ENCODE data around the gene DSG2. TPM values are rescaled to one million over a fixed set of nuclear protein-coding genes. Genes with fewer than 3 reads are reported as not detected.

The DSG2 gene
- total and polyA plus RNA-seq, 8 donors = 6.1 to 130 (median 17.1) TPM

GRCh38 chr18:31526374-31526773 lies 28.4 kb downstream of the DSG2 start:
- intact Hi-C loops (cut with DNase I; ENCODE audit: low total_unique reads) = no loop called here
- 80 to 92% (median 84%) methylated on average over 7 of the region's 7 CpGs for WGBS, 5 donors
- Histone ChIP-seq H3K27me3 (no peaks in the 10 kb centered on the region), H3K36me3 (peaks cover 0 to 54% (median 25%) of the 10 kb centered on the region in 4 donors), H3K27ac (no peak overlapping the region), H3K9me3 (no peaks in the 10 kb centered on the region), H3K4me3 (no peak overlapping the region), H3K4me1 (no peaks in the 10 kb centered on the region)
- no peak for TF ChIP-seq CTCF (IDR thresholded peaks at IDR 0.05)
- no peak for TF ChIP-seq POLR2AphosphoS5 (IDR thresholded peaks at IDR 0.05)
- TF ChIP-seq EP300 (IDR thresholded peaks at IDR 0.05) = no peak
- TF ChIP-seq POLR2A (IDR thresholded peaks at IDR 0.05) = no peak
- no peak for DNase-seq

DNA sequence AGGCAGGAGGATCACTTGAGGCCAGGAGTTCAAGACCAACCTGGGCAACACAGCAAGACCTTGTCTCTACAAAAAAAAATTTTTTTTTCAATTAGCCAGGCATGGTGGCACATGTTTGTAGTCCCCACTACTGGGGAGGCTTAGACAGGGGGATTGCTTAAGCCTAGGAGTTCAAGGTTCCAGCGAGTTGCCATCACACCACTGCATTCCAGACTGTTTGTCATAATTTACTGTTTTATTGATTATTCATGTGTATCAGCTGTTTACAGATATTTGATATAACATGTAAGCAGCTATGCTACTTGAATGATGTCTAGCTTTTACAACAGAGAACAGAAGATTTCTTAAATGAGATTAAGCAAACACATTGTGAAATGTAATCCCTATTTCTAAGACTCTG lies 35.3 kb downstream of the DSG2 start:
- H3K4me3 ChIP-seq = no peak overlapping the region
- peaks cover 0 to 43% (median 21%) of the 10 kb centered on the region in 4 donors for H3K36me3 ChIP-seq
- no peaks in the 10 kb centered on the region for H3K9me3 ChIP-seq
- TF ChIP-seq EP300 (IDR thresholded peaks at IDR 0.05) (no peak), POLR2AphosphoS5 (IDR thresholded peaks at IDR 0.05) (no peak), POLR2A (IDR thresholded peaks at IDR 0.05) (no peak), CTCF (IDR thresholded peaks at IDR 0.05) (no peak)
- no peaks in the 10 kb centered on the region for H3K27me3 ChIP-seq
- intact Hi-C loops (cut with DNase I; ENCODE audit: low total_unique reads) = no loop called here
- no peak overlapping the region for H3K27ac ChIP-seq
- WGBS, 5 donors = 84 to 95% (median 88%) methylated on average over 1 of the region's 1 CpG
- DNase-seq = no peak
- H3K4me1 ChIP-seq = no peaks in the 10 kb centered on the region

DNA sequence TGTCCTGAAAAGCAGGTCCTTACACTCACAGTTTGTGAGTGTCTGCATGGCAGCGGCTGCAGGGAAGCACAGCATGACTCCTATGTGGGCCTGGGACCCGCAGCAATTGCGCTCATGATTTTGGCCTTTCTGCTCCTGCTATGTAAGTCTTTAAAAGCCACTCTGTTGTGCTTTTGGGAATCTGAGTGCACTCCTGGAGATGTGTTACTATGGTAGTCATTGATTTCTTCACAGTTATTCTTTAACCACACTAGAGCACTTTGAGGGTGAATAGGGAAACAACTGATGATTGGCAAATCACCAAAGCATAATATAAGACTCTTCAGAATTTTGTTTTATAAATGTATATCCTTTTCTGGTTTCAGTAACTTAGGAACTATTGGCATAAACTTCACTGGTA lies 40.9 kb downstream of the DSG2 start:
- Histone ChIP-seq H3K36me3 (peaks cover 9 to 67% (median 47%) of the 10 kb centered on the region in 4 donors), H3K9me3 (no peaks in the 10 kb centered on the region), H3K27ac (no peak overlapping the region), H3K27me3 (no peaks in the 10 kb centered on the region), H3K4me3 (no peak overlapping the region), H3K4me1 (no peaks in the 10 kb centered on the region)
- no peak for DNase-seq
- intact Hi-C loops (cut with DNase I; ENCODE audit: low total_unique reads) = no loop called here
- TF ChIP-seq POLR2A (IDR thresholded peaks at IDR 0.05) = no peak
- no peak for TF ChIP-seq EP300 (IDR thresholded peaks at IDR 0.05)
- no peak for TF ChIP-seq CTCF (IDR thresholded peaks at IDR 0.05)
- TF ChIP-seq POLR2AphosphoS5 (IDR thresholded peaks at IDR 0.05) = no peak
- 93 to 100% (median 96%) methylated on average over 3 of the region's 3 CpGs for WGBS, 5 donors

DNA sequence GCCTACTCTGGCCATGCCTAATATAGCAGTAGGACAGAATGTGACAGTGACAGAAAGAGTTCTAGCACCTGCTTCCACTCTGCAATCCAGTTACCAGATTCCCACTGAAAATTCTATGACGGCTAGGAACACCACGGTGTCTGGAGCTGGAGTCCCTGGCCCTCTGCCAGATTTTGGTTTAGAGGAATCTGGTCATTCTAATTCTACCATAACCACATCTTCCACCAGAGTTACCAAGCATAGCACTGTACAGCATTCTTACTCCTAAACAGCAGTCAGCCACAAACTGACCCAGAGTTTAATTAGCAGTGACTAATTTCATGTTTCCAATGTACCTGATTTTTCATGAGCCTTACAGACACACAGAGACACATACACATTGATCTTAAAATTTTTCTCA lies 48.5 kb downstream of the DSG2 start:
- Histone ChIP-seq H3K27me3 (no peaks in the 10 kb centered on the region), H3K36me3 (peaks cover 6 to 38% (median 28%) of the 10 kb centered on the region in 4 donors), H3K27ac (no peak overlapping the region), H3K4me3 (no peak overlapping the region), H3K9me3 (no peaks in the 10 kb centered on the region), H3K4me1 (peaks cover 0 to 13% (median 0%) of the 10 kb centered on the region in 4 donors)
- TF ChIP-seq CTCF (IDR thresholded peaks at IDR 0.05) (no peak), POLR2AphosphoS5 (IDR thresholded peaks at IDR 0.05) (no peak), POLR2A (IDR thresholded peaks at IDR 0.05) (no peak), EP300 (IDR thresholded peaks at IDR 0.05) (no peak)
- DNase-seq = no peak
- intact Hi-C loops (cut with DNase I; ENCODE audit: low total_unique reads) = no loop called here
- 73 to 91% (median 83%) methylated on average over 2 of the region's 2 CpGs for WGBS, 5 donors
